HCEC 1CT (cell line): ENCODE measurements around the gene PCDHGC4.
A peak's percentile ranks its signal among the peaks of the same experiment; 100 is the strongest.

Source experiments
- DNase-seq: peaks from one replicate; pipeline ENCODE4 v3.0.0-alpha.2; 2017

Gene PCDHGC4

DNA sequence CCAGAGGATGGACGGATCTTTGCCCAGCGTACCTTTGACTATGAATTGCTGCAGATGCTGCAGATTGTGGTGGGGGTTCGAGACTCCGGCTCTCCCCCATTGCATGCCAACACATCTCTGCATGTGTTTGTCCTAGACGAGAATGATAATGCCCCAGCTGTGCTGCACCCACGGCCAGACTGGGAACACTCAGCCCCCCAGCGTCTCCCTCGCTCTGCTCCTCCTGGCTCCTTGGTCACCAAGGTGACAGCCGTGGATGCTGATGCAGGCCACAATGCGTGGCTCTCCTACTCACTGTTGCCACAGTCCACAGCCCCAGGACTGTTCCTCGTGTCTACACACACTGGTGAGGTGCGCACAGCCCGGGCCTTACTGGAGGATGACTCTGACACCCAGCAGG is 5.9 kb downstream of the PCDHGC4 start:
- DNase-seq, result no peak

DNA sequence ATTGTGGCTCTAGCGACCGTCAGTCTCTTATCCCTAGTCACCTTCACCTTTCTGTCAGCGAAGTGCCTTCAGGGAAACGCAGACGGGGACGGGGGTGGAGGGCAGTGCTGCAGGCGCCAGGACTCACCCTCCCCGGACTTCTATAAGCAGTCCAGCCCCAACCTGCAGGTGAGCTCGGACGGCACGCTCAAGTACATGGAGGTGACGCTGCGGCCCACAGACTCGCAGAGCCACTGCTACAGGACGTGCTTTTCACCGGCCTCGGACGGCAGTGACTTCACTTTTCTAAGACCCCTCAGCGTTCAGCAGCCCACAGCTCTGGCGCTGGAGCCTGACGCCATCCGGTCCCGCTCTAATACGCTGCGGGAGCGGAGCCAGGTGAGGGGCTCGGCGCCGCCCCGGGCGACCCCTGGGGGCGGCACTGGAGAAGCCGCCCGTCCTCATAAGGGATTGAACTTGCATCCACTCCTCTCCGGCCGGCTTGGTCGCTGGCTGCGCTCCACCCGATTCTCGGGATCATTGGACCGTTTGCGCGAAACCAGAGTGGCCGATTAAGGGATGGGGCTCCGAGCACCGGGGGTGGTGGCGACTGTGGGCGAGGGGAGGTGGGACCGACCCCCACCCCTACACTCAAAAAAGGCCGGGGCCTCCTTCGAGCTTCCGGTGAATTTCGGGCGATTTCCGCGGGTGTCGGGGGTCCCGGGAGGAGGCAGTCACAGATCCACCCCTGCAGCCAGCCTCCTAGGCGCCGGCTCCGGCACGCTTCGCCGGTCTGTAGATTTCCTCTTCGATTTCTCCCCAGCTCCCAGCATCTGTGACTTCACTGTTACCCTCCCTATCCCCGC is 6.7 kb downstream of the PCDHGC4 start:
- no peak for DNase-seq

DNA sequence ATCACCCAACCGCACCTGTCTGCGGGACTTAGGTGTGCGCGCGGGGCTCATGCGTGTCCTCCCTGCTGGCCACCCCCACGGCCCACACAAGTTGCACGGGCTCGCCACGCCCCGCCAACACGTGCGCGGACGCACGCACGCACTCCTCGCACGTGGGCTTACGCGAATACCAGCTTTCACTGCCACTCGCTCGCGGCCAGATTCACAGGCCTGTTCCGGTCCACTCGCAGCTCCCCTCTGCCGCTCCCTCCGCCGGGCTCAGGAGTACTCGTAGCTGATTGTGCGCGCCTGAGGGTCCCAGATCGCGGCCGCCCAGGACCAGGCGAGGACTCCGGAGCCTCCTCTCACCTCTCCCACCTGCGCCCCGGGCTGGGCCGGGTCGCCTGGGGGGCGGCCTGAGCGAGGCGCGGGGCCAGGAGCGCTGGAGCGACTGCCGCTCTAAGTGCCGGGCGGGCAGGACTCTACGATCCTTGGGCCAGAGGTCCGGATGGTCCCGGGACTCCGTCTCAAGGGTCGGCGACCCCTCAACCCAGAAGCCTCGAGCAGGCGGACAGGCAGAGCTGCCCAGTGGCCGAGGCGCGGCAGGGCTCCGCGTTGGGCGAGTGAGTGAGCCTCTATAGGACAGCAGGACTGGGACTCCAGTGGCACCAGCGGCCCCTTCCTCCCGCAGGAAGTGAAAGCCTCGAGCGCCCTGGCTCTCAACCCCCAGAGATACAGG is 7.5 kb downstream of the PCDHGC4 start:
- no peak for DNase-seq

DNA sequence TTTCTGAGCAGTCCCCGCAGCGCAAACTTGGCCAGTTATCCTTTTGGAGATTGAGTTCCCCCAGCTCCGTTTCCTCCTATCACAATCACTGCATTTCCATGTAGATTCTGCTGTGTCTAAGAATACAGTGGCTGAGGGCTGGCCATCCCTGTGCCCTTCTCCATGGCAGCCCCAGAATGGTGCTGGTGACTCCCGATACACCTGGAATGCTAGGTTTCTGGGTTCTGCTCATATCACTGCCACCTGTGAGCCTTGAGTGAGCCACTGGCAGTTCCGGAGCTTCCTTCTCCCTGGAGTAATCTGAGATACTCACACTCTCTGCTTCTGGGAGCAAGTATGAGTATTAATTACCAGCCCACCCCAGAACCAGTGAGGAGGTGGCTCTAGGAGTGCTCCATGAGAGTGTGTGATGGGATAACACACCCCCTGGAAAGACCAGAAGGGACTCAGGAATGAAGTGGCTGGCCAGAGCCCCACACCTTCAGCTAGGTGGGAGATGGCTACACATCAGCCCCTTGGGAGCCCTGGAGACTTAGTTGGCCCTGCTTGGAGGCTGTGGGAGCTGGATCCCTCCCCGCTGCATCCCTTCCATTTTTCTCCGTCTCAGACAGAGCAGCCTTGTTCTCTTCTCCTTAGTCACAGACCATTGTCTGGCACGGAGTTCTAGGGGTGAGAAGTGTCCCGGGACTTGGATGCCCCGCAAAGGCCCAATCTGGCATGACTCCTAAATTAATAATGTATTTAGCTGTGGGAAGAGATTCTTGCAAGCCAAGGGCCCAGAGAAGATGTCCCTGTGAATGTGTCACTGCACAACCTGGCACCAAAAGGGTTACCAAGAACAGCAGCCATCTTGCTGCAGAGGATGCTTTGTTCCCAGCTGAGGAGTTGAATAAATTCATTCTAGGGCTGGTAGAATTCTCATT is 8.9 kb downstream of the PCDHGC4 start:
- DNase-seq, result no peak

DNA sequence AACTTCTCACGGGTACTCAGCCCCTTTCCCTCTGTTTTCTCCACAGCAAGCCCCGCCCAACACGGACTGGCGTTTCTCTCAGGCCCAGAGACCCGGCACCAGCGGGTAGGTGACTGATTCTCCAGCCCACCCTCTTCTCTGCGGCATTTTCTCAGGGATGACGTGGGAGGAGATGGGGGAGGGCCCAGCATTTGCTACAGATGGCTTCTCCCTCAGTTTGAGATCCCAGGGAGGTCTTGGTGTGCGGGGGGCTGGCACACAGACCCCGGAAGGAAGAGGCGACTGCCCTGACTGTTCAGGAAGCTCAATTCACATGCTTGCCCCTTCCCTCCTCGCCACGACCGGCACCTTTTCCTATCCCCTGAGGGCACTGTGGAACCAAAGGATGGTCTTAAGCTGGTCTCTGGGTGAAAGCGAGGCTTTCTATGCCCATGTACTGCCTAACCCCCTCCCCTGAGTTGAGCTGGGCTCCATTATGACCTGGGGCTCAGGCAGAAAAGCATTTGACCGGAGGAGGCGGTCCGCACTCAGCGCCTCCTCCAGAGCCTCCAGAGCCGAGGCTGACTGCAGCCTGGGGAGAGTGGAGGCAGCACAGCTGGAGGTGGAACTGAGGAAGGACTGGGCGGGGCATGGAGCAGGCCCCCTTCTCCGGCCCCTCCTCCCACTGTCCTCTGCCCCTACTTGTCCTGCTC is 10.1 kb downstream of the PCDHGC4 start:
- DNase-seq, result no peak

DNA sequence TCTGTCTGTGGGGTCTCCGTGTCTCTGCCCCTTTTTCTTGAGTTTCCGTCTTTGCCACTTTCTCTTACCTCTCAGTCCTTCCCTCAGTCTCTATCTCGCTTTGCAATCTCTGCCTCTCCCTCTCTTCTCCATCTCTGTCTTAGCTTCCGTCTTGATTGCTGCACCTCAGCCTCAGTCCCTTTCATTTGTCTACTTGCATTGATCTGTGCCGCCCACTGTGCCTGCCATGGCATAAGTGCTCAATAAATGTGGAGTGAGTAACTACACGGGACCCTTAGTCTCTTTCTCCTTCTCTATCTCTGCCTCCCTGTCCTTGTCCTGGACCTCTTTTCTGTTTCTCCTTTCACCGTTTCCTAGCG is 10.6 kb downstream of the PCDHGC4 start:
- no peak for DNase-seq

DNA sequence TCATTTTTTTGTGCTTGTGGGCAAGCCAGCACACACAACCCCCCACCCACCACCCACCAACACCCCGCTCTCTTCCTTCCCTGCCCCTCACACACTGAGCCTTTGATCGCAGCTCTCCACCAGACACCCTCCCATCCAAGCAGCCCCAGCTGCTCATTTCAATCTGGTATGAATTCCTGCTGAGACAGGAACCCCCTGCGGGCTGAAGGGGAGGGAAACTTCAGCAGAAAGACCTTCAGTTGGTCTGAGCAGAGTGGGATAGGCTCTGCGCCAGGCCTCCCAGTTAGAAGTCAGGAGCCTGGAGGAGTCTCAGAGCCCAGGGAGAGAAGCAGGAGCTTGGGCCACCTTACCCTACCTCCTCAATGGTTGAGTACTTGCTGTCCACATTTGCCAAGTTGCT is 11.2 kb downstream of the PCDHGC4 start:
- DNase-seq, result no peak

DNA sequence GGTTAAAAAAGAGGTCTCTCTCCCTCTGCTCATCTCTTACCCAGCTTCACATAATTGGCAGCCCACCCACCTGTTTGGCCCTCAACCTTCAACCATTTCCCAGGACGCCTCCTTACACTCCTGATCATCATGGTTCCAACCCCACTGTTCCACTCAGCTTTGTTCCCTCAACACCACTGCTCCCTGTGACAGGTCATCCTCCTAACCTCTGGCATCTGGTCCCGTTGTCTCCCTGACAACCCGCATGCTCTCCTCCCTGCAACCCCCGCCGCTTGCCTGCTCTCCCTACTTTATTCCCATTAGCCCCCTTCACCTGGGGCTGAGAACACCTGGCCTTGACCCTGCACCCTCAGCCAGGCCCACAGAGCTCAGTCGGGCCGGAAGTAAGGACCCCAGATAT is 16.9 kb downstream of the PCDHGC4 start:
- DNase-seq, result no peak

DNA sequence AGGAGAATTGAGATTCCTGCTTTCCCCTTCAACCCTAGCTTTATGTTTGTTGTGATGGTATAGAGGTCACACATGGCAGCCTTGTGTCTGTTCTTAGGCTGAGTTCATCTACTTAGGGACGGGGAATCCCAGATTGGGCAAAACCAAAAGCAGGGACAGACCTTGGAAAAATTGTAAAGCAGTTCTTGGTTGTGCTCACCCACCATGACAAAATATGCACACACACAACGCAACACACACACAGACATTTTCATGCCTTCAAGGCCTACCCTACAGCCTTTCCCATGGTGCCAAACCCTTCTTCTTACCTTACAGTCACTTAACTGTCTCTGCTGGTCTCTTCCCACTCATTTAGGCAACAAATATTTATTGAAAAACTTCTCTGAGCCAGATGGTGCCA is 18.9 kb downstream of the PCDHGC4 start:
- DNase-seq, result no peak

DNA sequence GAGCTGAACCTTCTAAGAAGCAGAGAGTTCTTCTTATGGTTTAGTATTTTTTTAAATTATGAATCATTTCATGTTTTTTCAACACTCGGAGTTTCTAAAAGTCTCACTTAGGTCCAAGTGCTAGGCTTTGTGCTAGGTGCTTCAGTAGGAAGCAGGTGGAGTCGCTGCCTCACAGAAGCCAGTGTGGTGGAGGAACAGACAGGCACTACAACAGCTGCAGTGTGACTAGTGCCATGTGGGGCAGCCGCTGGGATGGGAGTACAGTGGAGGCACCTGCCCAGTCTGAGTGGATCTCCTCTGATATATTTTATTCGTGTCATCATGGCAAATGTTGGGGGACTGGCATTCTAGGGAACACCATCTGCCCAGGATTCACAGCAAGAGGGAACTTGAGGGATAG is 19.4 kb downstream of the PCDHGC4 start:
- DNase-seq, result no peak

DNA sequence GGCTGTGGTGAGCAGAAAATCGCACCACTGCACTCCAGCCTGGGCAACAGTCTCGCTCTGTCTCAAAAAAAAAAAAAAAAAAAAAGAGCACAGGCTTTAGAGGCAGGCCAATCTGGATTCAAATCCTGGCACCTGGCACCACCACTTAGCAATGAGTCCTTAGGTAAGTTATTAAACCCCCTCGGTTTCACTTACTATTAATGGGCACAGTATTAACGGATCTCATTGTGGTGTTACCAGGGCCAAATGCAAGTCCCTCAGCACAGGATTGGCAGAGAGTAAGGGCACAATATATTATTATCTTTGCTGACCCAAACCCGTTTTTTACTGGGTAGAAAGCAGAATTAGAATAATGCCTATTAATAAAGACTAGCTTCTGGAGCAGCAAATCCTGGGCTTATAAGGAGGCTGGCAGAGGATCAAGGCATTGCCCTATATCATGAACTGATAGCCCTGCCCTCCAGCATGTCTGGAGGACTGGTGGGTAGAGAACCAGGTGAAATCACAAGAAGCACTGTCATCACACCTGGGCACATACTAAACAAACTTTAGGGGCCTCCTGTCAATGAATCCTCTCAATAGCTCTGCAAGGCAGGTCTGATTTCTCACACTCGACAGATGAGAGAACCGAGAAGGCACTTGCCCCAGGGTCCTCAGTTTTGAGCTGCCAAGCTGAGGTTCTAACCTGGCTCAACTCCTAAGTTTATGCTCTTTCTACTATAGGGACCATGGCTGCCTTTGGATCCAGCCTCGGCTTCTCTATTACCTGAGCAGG is 21.7 kb downstream of the PCDHGC4 start:
- no peak for DNase-seq

DNA sequence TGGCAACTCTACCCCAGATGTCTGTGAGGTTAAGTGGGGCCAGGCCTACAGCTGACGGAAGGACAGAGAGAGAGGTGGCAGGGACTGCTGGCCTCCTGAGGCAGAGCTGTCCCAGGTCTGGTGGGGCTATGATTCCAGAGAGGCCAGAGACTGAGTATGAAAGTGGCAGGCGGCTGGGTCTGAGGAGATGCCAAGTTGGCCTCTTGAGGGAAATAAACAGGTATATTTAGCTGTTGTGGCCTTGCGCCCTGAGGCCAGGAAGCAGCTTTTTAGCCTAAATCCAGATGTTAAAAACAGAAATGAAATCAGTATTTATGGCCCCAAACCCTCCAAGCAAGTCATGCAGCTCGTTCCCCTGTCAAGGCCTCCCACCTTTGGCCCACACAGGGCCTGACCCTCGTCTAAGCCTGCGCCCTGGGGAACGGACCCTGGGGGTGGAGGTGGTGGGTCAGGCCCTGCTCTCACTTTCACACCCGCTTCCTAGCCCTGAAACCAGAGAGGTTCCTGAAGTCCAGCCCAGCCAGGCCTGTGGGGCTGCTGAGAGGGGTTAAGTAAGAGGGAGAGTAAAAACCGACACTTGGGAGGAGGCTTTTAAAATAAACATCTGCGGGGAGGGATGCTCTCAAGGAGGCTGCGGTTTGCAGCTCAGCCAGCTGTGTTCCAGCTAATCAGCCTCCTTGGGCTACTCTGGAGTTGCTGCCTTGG is 22.7 kb downstream of the PCDHGC4 start:
- peak; percentile 92 for DNase-seq

DNA sequence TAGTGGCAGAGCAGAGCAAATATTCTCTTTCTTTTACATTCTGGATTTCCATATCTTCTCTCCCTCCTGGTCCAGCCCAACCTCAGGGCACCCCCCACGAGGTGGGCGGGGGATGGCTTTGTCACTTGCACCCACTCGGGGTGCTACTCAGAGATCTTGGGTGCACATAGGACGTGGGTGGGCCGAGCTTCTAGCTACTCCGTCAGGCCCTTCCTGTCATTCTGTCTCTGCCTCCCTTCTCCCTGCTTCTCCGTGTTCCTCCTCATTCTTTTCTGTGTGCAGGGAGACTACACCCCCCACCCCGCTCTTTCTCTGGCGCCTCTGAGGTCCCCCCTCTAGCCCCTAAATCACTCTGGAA is 23.6 kb downstream of the PCDHGC4 start:
- peak; percentile 47 for DNase-seq

DNA sequence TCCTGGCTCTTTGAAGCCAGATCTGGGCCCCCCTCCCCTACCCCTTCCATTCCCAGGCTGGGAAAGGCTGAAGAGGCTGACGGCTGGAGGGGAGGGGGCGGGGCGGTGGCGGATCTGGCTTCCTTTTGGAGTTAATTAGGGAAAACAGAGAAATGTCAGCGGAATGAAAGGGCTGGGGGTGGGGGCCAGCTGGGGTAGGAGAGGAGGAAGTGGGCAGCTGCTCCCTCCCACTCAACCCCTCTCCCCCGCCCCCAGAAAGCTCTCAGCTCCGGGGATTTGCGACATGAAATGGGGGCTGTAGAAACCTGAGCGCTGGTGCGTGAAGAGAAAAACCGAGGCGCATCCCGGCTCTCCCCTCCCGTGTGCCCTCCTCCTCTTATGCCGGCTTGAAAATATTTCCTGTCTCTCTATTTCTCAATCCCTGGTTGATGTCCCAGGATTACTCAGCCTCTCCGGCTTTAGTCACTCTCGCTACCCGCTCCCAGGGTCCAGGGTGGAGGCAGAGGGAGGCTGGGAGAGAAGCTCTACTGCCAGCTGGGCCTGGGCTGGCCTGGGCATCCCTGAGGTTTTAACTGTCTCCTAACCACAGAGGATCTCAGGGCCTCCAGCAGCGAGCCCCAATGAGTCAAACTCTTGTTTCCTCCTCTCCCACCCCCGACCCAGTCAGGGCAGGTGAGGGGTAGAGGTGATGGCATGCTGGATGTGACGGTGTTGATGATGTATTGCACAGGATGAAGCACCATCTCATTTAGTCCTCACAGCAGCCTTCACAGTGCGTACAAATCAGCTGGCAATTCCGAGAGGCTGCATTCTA is 24.2 kb downstream of the PCDHGC4 start:
- peak; percentile 98 for DNase-seq

DNA sequence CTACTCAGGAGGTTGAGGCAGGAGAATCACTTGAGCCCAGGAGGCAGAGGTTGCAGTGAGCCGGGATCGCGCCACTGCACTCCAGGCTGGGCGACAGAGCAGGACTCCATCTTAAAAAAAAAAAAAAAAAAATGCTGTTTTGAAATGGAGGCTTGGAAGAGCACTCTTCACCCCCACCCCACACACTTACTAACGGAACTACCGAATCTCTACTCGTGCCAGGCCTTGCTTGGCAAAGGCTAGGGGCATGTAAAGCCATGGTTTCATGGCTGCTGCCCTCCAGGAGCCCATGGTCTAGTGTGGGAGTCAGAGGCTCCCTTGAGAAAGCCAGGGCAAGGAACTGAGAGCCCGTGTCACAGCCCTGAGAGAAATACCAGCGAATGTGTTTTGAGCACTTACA is 25.3 kb downstream of the PCDHGC4 start:
- no peak for DNase-seq

DNA sequence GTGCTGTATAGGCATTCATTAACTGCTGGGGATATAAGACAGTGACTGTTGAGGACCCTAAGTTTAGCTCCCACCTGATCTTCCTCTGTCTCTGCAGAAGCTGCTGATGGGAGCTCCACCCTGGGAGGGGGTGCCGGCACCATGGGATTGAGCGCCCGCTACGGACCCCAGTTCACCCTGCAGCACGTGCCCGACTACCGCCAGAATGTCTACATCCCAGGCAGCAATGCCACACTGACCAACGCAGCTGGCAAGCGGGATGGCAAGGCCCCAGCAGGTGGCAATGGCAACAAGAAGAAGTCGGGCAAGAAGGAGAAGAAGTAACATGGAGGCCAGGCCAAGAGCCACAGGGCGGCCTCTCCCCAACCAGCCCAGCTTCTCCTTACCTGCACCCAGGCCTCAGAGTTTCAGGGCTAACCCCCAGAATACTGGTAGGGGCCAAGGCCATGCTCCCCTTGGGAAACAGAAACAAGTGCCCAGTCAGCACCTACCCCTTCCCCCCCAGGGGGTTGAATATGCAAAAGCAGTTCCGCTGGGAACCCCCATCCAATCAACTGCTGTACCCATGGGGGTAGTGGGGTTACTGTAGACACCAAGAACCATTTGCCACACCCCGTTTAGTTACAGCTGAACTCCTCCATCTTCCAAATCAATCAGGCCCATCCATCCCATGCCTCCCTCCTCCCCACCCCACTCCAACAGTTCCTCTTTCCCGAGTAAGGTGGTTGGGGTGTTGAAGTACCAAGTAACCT is 26.2 kb downstream of the PCDHGC4 start:
- DNase-seq, result no peak

DNA sequence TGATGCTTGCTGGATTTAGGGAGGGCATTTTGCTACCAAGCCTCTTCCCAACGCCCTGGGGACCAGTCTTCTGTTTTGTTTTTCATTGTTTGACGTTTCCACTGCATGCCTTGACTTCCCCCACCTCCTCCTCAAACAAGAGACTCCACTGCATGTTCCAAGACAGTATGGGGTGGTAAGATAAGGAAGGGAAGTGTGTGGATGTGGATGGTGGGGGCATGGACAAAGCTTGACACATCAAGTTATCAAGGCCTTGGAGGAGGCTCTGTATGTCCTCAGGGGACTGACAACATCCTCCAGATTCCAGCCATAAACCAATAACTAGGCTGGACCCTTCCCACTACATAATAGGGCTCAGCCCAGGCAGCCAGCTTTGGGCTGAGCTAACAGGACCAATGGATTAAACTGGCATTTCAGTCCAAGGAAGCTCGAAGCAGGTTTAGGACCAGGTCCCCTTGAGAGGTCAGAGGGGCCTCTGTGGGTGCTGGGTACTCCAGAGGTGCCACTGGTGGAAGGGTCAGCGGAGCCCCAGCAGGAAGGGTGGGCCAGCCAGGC is 27.0 kb downstream of the PCDHGC4 start:
- no peak for DNase-seq

DNA sequence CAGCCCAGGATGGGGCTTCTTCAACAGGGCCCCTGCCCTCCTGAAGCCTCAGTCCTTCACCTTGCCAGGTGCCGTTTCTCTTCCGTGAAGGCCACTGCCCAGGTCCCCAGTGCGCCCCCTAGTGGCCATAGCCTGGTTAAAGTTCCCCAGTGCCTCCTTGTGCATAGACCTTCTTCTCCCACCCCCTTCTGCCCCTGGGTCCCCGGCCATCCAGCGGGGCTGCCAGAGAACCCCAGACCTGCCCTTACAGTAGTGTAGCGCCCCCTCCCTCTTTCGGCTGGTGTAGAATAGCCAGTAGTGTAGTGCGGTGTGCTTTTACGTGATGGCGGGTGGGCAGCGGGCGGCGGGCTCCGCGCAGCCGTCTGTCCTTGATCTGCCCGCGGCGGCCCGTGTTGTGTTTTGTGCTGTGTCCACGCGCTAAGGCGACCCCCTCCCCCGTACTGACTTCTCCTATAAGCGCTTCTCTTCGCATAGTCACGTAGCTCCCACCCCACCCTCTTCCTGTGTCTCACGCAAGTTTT is 27.6 kb downstream of the PCDHGC4 start:
- peak; percentile 46 for DNase-seq
